Esophagus mucosa (tissue), 1 donor: Measurements from ENCODE around the gene DDAH1. TPM values are rescaled to one million over a fixed set of nuclear protein-coding genes. Genes with fewer than 3 reads are reported as not detected.

ENCODE experiments used
- ATAC-seq: fragments of 200-7000 bp; cut with Tn5 transposase; one replicate; pipeline ENCODE4 v1.9.1; 2020
- total RNA-seq: library from RNA; stranded (reverse); gene quantifications from one replicate; pipeline ENCODE4 v1.2.4, GENCODE V29; 2023
- donor health status: DM: yes; HTN: yes; CAD: no.

Gene DDAH1
- total RNA-seq, 1 donor from 2014 or later, result 11.4 TPM

DNA sequence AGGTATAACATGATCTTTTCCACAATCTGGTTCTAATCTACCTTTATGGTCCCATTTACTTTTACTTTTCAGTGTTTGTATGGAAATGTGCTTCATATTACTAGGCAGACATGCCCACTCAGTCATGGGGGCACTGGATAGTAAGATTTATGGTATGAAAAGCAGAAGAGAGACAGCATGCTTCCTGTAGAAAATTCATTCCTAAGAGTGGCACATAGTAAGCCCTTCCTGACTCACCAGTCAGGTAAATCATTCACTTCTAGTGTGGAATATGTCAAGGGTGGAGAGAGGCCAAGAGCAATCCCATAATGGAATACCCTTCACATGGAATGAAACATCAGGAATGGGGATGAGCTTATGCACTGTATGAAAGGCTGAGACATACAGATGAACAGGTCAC is 139.0 kb downstream of the DDAH1 start:
- peak; percentile 22 for ATAC-seq

DNA sequence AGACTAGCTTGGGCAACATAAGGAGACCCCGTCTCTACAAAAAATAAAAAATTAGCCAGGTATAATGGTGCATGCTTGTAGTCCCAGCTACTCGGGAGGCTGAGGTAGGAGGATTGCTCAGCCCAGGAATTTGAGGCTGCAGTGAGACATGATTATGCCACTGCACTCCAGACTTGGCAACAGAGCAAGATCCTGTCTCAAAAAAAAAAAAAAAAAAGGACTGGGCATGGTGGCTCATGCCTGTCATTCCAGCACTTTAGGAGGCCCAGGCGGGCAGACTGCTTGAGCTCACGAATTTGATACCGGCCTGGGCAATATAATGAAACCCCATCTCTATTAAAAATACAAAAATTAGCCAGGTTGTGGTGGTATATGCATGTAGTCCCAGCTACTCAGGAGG is 141.2 kb downstream of the DDAH1 start:
- ATAC-seq, result no peak

DNA sequence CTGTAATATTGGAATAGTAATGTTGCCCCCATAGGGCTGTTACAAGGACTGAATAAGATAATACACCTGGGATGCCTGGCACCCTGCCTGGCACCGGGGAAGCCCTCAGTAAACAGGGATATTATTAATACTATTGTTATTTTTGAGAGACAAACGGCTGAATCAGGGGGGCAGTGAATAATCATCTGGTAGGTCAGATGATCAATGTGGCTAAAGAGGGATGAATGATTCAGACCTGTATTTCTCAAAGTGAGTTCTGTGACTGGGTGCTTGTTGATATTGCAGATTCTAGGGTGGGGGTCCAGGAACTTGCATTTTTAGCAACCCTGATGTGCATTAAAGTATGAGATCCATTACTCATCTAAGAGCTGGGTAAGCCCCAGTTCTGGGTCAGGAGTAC is 142.3 kb downstream of the DDAH1 start:
- ATAC-seq, result no peak

DNA sequence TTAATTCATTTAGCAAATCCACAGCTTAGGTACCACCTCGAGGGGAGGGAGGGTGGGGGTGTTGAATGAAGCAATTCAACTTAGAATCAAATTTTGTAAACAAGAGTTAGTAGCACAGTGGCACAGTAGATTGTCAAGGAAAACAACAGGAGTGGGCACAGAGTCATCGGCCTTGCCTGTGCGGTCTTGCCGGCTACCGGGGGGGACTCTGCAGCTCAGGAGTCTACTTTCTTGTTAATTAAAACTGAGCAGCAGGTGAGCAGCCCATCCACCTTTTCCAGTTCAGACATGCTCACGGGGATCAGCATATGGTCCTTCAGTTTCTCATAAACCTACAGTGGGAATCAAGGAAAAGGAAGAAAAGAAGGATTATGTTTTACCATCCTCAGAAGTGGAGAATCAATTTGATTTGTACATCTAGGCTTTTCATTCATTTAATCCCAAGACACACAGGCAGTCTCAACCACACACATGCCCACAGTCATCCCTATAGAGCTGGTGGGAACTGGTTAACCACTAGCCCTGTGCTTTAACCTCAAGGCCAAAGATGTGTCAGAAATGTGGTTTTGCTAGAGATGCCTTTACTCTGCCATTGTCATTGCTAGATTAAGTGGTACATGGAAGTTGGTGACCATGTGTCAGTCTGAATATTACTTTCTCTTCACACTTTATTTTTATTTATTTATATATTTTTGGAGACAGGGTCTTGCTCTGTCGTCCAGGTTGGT is 143.6 kb downstream of the DDAH1 start:
- ATAC-seq, result peak; percentile 15

DNA sequence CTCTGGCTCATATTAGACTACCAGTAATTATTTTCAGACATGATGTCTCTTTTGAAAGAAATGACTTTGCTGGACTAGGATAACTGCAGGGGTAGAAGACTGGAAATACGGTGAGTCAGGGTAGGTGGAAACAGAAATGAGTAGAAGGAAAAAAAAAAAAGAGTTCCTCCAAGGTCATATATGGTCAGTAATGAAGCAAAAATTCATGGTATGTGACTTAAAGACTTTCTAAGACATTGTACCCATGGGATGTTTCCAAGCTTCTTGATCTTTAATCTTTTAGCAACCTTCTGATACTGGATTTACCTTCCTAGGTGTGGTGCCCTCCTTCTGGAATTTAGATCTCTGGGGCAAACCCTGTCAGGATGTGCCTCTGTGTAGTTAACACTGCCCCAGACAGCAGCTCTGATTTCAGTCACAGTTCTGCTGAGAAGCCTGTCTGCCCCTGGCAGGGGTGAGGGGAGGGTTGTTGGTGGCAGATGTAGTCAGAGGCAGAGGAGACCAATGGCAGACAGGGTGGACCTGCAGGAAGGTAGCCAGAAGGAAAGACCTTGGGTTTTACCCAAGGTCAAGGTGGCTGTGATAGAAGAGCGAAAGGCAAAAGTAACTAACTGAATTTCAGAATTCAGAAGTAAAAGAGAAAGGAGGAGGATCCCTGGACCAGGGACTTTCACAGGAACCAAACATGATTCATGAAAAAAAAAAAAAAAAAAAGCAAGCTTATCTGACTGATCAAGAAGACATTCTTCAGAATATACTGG is 144.4 kb downstream of the DDAH1 start:
- peak; percentile 51 for ATAC-seq

DNA sequence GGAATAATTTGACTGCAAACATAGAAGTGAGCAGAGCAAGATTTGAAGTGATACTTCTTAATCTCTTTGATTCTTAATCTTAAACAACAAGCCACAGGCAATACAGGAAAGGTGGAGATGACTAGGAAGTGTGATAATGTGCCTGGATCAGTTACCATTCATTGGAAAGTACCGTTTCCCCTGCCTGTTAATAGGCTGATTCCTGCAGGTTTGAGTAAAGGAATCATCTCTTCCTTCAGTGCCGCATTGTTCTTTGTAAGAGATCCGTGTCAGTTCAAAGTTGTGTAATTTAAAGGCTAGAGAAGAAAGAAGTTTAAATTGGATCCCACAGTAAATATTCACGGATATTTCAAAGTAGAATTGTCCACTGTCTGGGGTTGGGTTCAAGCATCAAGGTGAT is 145.0 kb downstream of the DDAH1 start:
- peak; percentile 51 for ATAC-seq

DNA sequence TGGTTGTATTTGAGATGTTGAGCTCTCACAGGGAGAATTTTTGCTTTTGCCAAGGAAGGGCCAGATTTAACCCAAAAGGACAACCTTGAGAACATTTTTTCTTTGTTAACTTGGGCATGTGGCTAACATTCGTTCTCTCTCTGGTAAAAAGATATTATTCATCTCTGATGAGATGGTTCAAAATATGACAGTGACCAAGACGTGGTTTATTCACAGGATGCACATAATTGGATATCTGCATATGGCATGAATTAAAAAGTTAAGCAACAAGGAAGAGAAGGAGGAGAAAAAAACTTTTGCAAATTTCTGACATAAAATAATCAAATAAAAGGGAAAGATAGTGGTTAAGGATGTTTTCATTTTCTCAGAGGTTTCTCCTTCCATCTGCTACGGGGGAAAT is 145.5 kb downstream of the DDAH1 start:
- no peak for ATAC-seq

DNA sequence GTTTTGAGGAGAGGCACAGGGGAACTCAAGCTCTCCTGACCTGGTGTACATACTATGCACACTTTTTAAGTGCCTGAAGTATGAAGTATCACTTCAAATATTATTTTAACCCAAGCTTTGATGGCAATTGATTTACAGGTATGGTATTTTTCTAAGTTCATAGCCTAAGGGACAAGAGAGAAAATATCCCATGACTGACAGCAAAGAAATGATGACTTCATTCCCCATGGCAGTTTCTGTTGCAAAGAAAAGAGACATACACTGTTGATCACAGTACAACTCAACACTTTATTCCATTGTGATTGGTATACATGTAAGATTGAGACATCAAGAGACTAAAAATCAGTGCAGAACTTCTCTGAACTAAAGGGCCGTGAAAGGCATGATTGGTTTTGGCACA is 146.7 kb downstream of the DDAH1 start:
- ATAC-seq, result no peak

DNA sequence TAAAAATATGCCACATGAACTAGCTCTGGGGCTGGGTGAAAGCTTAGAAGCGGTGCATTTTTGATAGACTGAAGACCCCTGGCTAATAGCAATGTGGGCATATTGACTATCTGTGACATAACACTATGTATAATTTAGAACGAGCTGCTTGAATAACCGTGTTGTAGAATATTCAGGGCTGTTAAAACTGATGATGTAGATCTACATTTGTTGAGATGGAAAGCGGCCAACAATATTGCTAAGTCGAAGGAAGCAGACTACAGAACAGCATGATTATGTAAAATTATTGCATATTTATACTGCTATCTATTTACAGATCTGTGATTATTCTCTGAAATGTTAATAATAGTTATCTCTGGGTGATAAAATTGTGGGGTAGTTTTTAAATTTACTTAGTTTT is 147.4 kb downstream of the DDAH1 start:
- ATAC-seq, result no peak

DNA sequence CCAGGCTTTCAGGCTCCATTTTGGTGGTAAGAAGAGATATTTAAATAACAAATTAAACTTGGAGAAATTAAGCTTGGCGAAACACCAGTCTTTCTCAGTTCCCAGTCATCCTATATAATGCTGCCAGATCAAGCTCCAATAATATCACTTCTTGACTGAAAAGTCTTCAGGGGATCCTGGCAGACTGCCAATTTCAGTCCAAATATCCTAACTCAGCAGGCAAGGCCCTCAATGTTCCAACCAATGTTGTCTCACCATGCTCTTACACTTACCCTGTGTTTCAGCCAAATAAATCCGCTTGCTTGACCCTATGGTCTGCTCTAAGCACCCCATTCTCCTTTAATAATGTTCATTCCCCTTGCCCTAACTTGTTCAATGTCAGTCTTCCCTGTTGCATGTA is 148.6 kb downstream of the DDAH1 start:
- ATAC-seq, result no peak

DNA sequence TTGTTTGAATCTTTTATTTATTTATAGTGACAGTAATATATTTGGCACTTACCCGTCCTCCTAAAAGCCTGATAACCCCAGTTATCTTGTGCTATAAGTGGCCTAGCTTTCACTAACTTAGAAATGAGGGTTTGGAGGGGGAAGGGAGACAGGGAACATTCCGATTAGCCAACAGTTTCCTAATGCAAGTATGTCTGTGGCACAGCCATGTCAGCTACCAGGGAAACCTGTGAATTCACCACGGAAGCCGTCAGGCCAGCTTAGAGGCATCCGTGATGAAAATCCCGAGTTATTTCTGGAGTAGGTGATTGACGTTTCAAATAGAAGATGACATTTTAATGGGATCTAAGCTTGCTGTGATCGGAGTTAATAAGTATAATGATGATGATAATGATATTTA is 149.2 kb downstream of the DDAH1 start:
- ATAC-seq, result no peak

DNA sequence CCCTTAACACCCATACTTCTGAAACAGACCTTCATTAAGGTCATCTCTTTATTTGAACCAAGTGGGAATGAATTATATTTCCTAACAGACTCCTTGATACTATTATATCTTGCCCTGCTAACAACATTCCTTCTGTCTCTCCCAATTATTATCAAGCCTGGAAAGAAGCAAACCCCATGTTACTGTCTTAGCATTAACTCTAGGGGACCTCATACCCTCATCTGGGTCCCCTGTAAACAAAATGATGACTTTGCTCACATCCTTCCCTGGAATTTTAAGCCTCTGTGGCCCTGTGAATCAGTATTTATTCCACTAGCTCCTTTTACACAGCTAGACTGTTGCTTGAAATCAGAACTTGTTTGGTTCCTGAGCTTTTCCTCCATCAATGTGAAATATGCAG is 150.2 kb downstream of the DDAH1 start:
- no peak for ATAC-seq

DNA sequence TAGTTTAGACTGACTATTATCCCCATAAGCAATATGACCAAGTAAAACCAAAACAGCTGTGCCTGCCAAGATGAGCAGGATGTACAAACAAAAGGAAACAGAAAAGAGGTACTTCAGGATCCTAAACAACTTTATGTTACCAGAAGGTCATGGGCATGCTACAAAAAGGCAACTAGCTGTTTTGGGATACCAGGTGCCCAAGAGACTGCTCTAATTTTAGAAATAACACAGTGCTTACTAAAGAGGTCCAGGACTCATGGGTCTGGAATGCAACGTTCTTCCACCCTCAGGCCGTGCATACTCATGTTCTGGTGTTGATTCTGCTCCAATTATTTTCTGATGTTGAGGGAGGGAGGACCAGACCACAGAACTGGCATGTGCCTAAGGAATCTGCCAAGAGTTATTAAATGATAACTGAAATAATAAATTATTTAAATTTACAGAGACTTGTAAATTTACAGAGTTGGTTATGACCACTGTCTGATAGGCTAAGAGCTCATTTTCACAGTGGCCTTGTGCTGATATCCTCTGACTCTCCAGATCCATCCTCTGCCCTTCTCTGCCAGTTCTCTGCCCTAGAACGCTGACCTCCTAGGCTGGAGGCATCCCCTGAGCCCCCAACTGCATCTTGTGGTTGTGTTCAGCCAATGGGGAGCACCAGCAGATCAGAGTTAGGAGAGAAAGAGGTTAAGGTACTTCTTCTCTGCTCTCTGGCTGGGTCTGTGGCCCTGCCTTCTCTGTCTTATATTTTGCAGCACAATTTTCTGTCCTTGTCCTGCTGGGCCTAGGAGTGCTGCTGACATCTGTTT is 150.9 kb downstream of the DDAH1 start:
- ATAC-seq, result peak; percentile 53

DNA sequence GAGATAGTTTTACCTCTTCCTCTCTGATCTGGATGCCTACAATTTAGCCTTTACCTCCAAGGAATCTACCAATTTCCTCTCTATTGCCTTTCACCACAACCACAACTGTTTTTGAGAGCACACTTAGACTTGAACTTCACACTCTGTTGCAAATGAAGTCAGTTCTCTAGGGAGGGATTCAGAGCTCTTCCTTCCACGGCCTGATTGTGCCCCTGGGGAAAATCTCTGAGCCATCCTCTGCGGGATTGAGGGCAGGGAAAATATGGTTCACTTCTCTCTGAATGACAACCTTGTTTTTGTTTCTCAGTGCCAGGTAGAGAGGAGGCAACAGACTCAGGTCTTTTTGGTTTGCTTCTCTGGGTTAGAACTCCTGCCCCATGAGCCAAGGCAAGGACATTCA is 153.1 kb downstream of the DDAH1 start:
- ATAC-seq, result no peak

DNA sequence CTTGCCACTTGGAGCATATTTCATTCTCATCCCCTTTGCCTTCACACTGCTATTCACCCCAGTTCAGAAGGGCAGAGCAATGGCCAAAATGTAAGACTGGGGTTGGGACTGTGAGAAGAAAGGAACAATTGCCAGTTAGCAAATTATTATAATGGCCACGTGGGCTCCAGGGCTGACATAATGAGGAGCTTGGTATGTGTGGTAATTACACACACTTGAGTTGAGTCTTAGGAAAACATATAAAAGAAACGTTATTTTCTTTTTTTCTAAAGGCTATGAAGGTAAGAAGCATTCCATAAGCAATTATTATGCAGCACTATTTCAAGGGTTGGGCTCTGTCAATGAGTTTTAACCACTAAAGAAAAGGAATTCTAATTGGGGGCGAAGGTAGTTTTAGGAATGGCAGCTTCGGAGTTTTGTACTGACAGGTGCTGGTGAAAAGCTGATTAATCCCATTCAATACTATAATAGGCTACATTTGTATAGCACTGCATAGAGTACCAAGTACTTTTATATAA is 156.1 kb downstream of the DDAH1 start:
- ATAC-seq, result no peak

DNA sequence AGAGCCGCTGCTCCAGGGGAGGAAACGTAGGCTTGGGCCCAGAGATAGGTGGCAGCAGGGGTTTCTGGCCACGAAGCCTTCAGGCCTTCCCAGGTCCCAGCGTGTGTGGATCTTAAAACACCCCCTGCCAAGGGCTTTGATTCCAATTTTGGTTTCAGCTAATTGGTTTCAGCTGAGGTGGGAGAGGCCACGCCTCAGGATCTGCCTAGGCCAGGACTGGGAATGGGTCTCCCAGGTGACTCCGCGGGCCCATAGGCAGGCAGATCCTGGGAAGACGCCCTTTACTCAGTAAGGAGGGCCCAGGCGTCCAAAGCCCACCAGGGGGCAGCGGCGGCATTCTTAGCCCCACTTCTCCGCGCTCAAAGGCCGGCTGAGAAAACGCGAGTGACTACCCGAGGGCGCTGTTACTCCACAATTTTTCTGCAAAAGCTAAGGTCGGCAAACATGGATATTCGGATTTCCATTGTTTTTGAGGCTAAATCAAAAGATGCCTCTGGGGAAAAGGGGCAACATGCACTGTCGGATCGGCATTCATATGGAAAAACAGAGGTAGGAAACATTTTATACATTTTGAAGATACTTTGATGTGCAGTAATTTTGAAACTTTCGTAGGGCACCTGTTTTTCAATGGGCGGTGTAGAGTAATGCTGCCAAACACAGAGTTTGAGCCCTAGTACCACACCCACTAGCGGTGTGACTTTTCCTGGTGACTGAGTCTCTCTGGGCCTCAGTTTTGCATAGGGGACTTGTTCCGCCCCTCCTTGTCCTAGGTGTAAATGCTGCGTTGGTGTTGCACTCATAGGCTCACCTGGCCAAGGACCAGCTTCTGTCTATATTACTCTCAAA is 156.7 kb downstream of the DDAH1 start:
- ATAC-seq, result peak; percentile 91

DNA sequence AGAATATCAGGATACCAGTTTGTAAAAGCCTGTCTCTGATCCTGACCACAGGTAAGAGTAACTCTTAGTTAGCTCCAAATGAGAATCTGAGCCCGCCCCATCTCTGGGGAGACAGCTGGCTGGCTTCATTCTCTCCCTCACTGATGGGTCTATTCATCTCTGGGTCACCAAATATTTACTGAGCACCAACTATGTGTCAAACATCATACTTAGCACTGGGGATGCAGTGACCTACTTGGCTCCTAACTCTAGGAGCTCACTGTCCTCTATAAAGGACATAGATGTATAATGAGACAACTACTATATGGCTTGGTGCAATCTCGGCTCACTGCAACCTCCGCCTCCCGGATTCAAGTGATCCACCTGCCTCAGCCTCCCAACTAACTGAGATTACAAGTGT is 158.7 kb downstream of the DDAH1 start:
- ATAC-seq, result no peak

DNA sequence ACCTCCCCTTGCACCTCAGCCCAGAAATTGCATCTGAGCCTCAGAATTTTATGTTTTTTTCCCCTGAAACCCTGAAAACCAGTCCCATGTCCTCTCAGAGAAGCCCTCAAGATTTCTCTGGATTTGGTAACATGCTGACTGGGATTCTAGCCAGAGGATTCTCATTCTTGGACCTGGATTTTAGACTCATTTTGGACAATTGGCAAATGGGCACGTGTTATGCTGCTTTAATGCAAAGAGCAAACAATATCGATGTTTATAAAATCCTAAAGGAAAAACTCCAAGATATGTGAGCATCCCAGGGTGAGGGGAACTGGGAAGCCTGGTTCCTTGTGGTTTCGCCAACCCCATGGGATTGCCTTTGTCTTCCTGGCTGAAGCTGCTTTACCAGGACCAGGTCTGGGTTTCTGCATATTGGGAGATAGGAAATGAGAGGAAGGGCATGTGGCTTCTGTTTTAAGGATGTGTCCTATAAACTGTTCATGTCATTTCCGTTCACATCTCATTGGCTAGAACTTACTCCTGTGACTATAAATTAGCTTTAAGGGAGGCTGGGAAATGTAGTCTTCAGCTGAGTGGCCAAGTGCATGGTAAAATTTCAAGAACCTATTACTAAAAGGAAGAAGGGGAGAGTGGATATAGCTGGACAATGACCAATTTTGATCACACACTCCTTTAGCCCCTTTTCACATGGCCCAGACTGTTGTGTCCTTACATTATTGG is 161.4 kb downstream of the DDAH1 start:
- no peak for ATAC-seq

DNA sequence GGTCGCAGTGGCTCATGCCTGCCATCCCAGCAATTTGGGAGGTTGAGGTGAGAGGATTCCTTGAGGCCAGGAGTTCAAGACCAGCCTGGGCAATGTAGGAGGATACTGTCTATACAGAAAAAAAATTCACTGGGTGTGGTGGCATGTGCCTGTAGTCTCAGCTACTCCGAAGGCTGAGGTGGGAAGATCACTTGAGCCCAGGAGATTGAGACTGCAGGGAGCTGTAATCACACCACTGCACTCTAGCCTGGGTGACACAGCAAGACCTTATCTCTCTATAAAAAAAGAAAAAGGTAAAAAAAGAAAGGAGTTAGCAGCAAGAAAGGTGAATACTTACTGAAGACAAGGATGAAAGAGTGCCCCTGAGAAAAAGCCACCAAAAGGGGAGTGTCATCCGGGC is 164.8 kb downstream of the DDAH1 start:
- ATAC-seq, result no peak

DNA sequence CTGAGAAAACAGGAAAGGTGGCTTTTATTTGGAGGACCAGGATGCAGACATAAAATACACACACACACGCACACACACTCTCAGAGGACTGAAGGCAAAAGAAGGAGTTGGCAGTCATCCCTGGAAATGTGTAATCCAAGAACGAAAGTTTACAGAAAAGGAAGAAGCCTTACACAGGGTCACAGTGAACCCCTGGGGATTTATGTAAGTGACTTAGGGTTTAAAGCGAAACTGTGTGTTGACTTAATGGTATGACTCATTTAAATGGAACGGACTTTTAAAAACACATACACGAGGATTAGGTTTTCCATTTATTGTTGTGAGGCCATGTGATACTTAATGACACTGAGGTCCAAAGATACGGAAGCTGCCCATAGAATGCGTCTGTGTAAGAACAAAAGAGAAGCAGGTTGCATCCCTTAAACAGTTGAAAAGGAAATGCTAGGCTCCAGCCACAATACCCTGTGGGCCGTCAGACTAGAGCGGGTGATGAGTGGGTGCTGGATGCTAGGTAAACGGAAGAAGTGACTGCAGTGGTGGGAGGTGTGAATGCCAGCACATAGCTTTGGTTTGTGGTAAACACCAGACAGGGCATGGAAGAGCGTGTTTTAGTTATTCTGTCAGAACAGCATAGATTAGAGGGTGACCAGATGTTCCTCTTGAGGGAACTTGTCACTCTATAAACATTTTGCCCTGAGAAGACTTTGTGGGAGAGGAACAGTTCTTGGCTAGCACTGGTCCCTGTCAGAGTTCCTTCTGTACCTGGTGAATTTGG is 166.9 kb downstream of the DDAH1 start:
- ATAC-seq, result peak; percentile 83

DNA sequence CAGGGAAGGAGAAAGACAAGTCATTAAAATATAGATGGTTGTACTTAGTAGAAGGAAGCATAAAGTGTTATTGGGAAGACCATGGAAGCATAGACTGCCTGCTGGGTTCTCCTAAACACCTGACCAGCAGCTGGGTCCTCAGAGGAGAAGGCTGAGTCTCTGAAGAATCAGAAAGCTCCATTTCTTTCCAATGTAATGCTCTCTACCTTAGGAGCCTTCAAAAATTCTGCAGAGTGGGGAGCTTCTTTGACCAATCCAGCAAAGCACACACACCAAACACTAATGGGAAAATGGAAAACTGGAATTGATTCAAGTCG is 167.5 kb downstream of the DDAH1 start:
- ATAC-seq, result no peak
